ENCODE measurements around the gene TENT4B. TPM values are rescaled to one million over a fixed set of nuclear protein-coding genes. Genes with fewer than 3 reads are reported as not detected.

Gene TENT4B
- total RNA-seq, 1 donor from 2014 or later = 13.5 TPM

DNA sequence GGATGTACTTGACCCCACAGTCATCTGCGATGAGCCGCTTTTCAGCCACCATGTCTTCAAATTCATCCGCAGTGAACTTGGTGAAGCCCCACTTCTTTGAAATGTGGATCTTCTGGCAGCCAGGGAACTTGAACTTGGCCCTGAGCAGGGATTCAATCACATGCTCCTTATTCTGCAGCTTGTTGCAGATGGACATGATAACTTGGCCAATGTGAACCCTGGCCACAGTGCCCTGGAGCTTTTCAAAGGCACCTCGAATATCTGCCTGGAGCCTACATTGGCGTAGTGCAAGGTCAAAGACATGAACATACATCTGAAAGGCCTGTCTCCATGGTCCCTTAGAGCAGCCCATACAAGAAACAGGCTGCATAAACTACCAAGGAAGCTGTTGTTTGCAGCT, 1.8 kb upstream of the TENT4B start:
- no peak for DNase-seq (ENCODE audit: low spot score, unreplicated experiment)
- TF ChIP-seq CTCF (IDR thresholded peaks at IDR 0.05; ENCODE audit: unreplicated experiment) = no peak
- Mint-ChIP-seq H3K36me3 (ENCODE audit: insufficient read depth) (no peaks in the 10 kb centered on the region), H3K9me3 (ENCODE audit: low read depth) (no peaks in the 10 kb centered on the region), H3K4me1 (ENCODE audit: low read depth) (peaks cover 14% of the 10 kb centered on the region), H3K4me3 (ENCODE audit: low read depth) (peak overlapping the region; percentile 87), H3K27me3 (no peaks in the 10 kb centered on the region), H3K27ac (no peak overlapping the region)

DNA sequence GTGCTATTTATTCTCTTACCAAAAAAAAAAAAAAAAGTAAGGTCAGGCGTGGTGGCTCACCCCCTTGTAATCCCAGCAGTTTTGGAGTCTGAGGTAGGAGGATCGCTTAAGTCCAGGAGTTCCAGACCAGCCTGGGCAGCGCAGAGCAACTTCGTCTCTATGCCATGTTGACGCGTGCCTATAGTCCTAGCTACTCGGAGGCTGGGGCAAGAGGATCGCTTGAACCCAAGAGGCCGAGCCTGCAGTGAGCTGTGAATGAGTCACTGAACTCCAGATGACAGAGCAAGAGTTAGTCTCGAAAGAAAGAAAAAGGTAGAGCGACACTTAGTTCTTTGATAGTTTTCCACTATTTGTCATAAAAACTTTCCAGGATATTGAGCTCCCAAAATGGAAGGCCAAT, 1.4 kb upstream of the TENT4B start:
- Mint-ChIP-seq H3K4me1 (ENCODE audit: low read depth) (peaks cover 16% of the 10 kb centered on the region), H3K9me3 (ENCODE audit: low read depth) (no peaks in the 10 kb centered on the region), H3K36me3 (ENCODE audit: insufficient read depth) (no peaks in the 10 kb centered on the region), H3K27ac (peak overlapping the region; percentile 90), H3K4me3 (ENCODE audit: low read depth) (peak overlapping the region; percentile 87), H3K27me3 (no peaks in the 10 kb centered on the region)
- DNase-seq (ENCODE audit: low spot score, unreplicated experiment) = no peak
- no peak for TF ChIP-seq CTCF (IDR thresholded peaks at IDR 0.05; ENCODE audit: unreplicated experiment)

DNA sequence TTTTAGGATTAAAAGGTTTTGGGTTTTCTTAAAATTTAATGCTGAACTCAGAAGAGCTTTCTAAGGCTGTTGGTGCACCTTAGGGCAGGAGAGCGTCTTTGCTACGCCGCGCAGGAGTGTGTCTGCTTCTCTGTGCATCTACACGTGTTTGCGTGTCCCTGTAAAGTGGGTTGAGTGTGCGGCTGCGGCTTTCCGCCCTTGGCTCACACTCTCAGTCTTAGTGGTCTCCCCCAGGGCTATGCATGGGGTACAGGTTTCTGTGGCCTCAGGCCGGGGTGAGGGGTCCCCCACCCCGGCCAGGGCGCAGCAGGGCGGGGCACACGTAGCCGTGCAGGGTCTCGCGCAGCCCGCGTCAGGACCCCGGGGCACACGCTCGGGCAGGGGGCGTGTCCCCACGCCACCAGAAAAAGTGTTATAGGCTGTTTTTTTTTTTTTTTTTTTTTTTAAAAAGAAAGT, 727 bp upstream of the TENT4B start:
- DNase-seq (ENCODE audit: low spot score, unreplicated experiment) = no peak
- peaks cover 18% of the 10 kb centered on the region for H3K4me1 Mint-ChIP-seq (ENCODE audit: low read depth)
- no peak for TF ChIP-seq CTCF (IDR thresholded peaks at IDR 0.05; ENCODE audit: unreplicated experiment)
- no peaks in the 10 kb centered on the region for H3K27me3 Mint-ChIP-seq
- no peaks in the 10 kb centered on the region for H3K9me3 Mint-ChIP-seq (ENCODE audit: low read depth)
- no peaks in the 10 kb centered on the region for H3K36me3 Mint-ChIP-seq (ENCODE audit: insufficient read depth)
- peak overlapping the region; percentile 87 for H3K4me3 Mint-ChIP-seq (ENCODE audit: low read depth)
- H3K27ac Mint-ChIP-seq = peak overlapping the region; percentile 90

DNA sequence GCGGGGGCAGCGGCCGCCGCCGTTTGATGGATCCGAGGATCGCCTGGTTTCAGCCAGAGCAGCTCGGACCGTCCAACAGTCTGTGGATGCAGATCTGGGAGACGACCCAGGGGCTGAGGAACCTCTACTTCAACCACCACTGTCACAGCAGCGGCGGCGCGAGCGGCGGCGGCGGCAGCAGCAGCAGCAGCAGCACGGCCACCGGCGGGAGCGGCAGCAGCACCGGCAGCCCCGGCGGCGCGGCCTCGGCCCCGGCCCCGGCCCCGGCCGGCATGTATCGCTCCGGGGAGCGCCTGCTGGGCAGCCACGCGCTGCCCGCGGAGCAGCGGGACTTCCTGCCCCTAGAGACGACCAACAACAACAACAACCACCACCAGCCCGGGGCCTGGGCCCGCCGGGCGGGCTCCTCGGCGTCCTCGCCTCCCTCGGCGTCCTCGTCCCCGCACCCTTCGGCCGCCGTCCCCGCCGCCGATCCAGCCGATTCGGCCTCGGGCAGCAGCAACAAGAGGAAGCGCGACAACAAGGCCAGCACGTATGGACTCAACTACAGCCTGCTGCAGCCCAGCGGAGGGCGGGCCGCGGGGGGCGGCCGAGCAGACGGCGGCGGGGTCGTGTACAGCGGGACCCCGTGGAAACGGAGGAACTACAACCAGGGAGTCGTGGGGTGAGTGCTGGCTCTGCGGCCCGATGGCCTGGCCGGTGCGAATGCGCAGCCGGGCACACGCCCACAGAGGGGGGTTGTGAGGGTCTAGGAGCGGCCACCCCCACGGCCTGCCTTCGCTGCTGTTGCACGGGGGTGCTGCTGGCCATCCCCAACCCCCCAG, 702 bp downstream of the TENT4B start:
- Mint-ChIP-seq H3K27ac (no peak overlapping the region), H3K27me3 (no peaks in the 10 kb centered on the region), H3K36me3 (ENCODE audit: insufficient read depth) (peaks cover 1% of the 10 kb centered on the region), H3K9me3 (ENCODE audit: low read depth) (no peaks in the 10 kb centered on the region), H3K4me1 (ENCODE audit: low read depth) (peaks cover 18% of the 10 kb centered on the region), H3K4me3 (ENCODE audit: low read depth) (peak overlapping the region; percentile 76)
- DNase-seq (ENCODE audit: low spot score, unreplicated experiment) = peak; percentile 28
- no peak for TF ChIP-seq CTCF (IDR thresholded peaks at IDR 0.05; ENCODE audit: unreplicated experiment)

DNA sequence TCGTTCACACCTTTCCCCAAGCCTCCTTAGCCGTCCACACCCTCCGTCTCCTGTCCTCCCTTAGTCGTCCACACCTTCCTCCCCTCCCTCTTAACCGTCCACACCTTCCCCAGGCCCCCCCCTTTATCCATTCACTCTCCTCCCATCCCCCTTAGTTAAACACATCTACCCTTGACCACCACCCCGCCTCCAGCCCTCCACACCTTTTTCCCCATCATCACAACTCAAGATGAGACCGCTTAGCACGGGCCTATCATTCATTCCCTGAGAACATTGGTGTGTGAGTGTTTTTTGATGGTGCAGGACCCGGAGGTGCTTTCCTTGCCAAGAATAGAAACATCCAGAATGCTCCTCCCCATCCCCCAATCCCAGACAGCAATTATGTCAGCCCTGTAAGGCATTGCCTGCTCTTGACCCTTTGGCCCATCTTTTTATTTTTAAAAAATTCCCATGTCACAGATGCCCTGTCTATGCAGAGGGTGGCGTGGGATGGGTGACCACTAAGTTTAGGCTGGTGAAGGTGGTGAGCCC, 1.4 kb downstream of the TENT4B start:
- Mint-ChIP-seq H3K36me3 (ENCODE audit: insufficient read depth) (peaks cover 2% of the 10 kb centered on the region), H3K9me3 (ENCODE audit: low read depth) (no peaks in the 10 kb centered on the region), H3K4me3 (ENCODE audit: low read depth) (peak overlapping the region; percentile 76), H3K27ac (peak overlapping the region; percentile 63), H3K4me1 (ENCODE audit: low read depth) (peaks cover 18% of the 10 kb centered on the region), H3K27me3 (no peaks in the 10 kb centered on the region)
- DNase-seq (ENCODE audit: low spot score, unreplicated experiment) = no peak
- TF ChIP-seq CTCF (IDR thresholded peaks at IDR 0.05; ENCODE audit: unreplicated experiment) = no peak

Data from progenitor cell of endocrine pancreas (in vitro differentiated cells).